ENCODE data around the gene LTBP2.

LTBP2 gene

DNA sequence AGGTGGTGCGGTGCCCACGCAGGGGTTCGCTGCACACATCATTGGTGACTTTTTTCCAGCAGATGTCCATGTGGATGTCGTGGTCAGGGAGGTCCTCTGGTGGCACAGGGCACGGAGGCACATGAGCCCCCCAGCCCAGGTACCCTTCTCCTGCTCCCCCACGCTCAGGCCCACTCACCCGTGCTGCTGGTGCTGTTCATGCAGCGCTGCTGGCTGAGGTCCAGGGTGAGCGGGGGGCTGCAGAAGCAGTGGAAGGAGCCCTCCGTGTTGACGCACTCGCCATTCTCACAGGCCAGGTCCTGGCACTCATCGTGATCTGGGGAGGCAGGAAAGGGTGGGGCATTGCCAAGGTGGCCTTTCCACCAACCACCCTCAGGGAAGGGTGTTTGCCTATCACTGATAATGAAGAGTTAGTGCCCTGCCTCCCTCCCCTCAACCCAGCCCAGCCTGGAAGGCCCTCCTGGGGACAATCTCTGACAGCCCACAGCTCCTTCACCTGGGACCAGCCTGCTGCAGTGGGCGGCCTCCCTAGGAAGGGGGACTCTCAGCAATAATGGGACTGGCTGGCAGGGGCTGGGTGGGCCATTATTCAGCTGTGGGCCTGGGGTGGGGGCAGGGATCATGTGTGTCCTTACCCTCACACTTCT lies 108.6 kb downstream of the LTBP2 start:
- DNase-seq = no peak

DNA sequence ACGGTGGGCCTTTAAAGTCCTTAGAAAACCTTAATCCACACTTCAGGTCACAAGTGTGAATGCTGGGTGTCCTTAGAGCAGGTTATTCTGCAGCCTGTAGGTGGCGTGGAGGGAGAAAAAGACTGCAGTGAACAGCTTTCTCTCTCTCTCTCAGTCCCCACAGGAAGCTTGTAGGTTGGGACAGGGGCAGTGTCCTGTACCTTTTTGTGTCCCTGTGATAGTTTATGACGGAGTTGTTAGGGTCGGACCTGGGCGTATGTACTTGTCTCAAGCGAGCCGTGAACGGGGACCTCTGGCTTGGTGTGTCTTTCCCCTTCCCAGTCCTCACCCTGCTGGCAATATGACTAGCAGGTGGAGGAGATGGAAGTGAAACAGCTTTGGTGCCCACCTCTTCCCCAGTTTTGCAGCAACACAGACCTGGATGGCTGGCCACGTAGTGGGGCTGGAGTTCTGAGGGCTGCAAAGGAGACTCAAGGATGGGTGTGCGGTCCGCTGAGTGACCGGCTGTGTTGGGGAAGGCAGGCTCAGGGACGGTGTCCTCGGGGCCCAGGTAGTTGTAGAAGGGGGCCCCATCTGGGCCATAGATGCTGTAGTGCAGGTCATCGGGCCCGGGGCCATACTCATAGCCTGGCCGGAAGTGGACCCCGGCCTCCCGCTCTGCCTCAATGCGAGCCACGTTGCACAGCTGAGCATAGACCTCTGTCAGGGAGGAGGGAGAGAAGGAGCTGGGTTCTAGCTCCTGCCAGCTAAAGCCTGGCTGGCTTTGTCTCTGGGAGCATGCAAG lies 109.6 kb downstream of the LTBP2 start:
- no peak for DNase-seq

- no peak for DNase-seq
Measured at GRCh38 chr14:74501691-74502090, 110.3 kb downstream of the LTBP2 start.

DNA sequence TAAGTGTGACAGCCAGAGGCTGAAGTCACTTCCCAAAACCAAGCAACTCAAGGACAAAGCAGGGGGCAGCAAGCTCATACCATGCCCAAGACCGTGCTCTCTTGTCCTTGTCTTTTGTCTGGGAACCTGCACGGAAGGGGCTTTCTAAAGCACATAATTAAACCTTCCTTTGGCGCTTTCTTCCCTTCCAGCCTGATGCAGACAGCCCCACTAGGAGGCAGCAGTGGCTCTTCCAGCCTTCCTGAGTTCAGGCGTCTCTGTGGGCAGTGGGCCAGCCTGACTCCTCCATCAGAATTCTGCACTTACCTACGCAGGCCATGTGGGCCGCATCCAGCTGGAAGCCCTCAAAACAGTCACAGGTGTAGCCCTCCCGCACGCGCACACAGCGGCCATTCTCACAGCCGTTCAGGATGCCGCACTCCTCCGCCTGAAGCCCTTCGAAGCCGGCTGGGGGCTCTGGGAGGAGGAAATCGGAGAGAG lies 110.9 kb downstream of the LTBP2 start:
- DNase-seq = no peak

- DNase-seq = no peak
Measured at GRCh38 chr14:74500417-74501134, 111.5 kb downstream of the LTBP2 start.

DNA sequence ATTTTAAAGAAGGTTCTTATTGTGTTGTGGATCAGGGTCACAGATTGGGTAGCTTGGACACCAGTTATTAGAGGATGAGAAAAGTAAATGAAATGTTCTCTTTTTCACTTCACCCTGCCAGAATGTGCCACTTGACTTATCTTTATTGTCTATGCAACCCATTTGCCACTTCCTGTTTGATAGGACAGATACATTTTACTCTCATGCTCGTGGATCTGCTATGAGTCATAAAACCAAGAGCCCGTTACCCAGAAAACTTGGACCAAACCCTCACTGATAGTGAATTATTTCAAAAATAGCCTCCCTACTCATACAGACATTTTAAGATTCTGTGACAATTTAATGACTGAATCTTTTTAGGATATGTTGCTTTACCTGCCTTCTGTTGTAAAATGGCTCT lies 116.7 kb downstream of the LTBP2 start:
- no peak for DNase-seq

DNA sequence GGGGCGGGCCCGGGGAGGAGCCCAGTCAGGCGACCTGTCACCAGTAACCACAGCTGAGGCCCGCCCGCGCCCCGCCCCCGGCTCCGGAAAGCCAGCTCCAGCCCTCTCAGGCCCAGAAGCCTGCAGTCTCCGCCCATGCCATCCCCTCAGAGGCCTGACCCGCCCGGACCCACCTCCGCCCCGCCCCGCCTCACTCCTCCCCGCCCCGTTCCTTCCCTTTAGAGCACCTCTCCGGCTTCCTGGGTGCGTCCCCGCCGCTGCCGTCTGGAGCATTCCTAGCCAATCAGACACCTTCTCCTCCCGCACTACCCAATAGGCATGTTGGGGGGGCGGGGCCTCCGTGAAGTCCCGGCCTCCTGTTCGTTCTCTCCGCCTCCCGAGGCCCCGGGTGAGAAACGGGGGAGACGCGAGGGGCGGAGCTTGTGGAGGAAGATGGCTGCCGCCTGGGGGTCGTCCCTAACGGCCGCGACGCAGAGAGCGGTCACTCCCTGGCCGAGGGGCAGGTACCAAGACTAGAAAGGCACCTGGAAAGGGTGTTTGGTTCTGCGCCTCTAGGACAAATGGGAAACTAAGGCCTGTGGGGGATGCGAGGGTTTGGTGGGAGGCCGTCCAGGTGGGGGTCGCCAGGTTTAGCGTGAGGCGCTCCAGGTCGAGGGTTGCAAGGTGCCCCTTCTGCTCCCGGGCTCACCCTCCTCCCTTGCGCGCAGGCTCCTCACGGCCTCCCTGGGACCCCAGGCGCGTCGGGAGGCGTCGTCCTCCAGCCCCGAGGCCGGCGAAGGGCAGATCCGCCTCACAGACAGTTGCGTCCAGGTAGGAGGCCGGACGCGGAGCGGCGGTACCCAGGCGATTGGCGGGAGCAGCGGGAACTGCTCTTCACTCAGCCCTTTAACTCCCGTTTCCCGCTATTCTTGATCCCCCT lies 118.4 kb downstream of the LTBP2 start, which contains the start of gene ISCA2:
Gene ISCA2, plus strand, starts transcription at position 423 of the 919 bp plus-strand sequence. Its CDS starts 10 bp downstream, at position 433.
- peak; percentile 100 for DNase-seq

DNA sequence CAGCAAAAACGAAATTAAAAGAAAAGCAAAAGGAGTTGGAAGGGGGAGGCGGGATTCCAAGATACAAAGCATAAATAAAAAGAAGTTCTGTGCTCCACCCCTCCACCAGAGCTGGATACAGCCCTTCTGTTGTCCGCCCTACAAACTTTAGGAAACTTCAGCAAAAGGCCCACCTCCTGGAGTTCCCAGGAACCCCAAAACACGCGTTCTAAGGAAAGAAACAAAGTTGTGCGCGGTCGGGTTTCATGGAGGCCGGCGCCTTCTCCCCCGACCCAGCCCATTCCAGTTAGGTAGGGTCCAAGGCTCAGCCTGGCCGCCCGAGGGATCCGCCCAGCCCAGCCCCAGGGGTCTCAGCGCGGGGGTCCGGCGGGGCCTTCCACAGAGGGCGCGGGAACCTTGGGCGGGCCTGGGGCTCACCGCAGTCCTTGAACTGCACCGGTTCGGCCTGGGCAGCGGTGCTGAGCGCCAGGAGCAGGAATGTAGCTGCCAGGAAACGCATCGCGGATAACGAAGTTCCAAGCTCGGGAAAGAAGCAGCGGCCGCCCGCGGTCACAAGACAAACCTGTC lies 119.2 kb downstream of the LTBP2 start, which contains the start of gene NPC2:
Gene NPC2, minus strand, starts transcription at position 530 of the 567 bp plus-strand sequence. Its CDS starts 31 bp downstream, at position 499.
- DNase-seq = no peak

GRCh38 chr14:74491956-74492775 lies 119.9 kb downstream of the LTBP2 start:
- DNase-seq = no peak

DNA sequence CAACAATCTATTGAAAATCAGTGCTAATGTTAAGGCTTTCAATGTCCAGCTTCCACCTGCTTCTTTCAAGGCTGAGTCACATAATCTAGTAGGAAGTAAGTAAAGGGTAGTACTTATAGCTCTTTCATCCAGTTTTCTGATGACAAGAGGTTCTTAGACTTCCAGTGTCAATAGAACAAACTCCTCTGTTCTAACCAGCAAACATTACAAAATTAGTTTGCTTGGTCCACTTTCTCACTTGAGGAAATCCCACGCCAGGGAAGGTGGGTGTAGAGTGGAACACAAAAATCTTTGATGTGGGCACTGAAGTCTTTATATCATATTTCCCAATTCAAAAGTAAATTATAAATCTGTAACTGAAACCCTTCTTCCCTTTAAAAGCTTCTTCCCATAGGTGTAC lies 121.6 kb downstream of the LTBP2 start:
- DNase-seq = no peak

DNA sequence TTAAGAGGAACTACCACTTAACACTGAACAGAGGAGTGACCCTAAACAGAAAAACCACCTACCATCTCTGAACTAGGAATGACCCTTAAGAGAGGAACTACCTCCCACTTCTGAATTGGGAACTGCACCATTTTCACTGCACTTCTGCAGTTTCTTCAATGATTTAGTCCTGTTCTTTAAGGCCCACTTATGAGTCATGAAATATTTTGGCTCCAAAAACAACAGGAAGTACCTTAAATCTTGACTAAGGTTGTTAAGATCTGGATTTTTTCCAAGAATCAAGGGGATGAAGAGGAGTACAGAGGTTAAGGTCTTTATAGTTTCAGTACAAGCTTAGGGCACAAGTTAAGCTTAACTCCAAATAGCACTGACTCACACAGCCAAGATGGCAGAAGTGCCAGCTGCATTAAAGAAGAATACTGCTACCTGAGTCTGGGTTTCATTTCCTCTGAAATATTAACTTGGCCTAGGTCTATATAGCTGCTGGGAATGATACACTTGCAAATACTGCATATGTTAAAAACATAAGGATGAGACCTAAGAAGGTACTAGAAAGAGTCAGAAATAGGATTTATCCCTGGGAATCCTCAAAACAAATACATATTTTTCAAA lies 123.1 kb downstream of the LTBP2 start:
- no peak for DNase-seq

- no peak for DNase-seq
Measured at GRCh38 chr14:74486164-74486563, 125.9 kb downstream of the LTBP2 start.

DNA sequence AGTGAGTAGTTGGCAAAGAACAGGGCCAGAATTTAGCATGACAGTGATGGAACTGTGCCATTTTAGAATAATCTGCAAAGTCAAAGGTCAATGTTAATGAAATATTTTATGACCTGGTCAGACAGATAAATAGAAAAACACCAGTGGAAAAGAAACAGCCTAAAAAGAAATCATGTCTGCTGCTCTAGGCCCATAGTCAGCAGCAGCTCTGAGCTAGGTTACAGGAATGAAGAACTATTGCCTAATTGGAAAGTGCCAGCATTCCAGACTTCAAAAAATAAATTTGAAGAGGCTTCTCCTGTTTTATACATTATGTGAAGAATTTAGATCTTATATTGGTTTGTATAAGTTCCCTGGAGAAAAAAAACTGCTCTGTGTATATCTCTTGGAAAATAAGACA lies 128.7 kb downstream of the LTBP2 start:
- no peak for DNase-seq

GRCh38 chr14:74482571-74482970 lies 129.5 kb downstream of the LTBP2 start:
- no peak for DNase-seq

DNA sequence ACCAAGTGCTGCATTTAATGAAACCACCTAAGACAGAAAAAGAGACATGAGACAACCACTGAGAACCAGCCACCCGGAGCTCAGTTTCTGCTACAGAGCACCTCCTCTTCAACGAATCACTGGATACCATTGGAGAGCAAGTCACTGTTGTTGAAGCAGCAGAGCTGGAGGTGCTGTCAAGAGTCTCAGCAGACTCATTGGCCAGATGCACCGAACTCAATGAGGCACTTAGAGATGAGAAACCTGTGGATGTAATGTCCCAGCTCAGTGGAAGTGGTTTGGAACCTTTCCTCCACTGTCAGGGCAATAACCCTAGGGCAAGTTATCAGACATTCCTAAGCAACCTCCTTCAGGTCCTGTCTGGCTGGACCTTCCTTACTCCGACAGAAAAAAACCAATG lies 132.0 kb downstream of the LTBP2 start:
- DNase-seq = no peak

DNA sequence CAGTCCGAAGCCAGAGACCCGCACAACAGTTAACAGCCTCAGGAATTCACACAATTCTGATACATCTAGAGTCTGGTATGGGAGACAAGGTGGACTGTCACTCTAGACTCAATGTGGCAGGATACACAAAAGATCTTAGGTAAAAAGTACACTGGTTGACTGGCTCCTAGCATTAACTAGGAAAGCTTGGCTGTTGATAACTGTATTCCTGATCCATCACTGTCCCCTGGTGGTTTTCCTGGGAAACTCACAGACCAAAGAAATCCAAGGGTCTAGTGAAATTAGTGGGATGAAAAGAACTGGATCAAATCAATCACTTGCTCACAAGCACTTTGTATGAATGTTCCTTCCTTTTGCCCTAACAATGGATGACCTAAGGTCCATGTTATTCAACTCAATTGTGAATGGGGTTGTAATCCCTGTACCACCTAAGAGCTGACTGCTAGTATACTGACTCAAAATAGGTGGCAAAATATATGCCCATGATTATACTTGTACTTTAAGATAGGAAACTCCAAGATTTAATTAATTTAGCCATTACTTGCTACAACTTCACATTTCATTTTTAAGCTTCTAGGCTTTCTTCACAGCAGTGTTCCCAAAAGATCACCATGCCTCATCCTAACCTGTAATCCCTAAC lies 132.9 kb downstream of the LTBP2 start:
- no peak for DNase-seq

GRCh38 chr14:74476607-74477006 lies 135.4 kb downstream of the LTBP2 start:
- DNase-seq = no peak

GRCh38 chr14:74476107-74476506 lies 135.9 kb downstream of the LTBP2 start:
- DNase-seq = no peak

DNA sequence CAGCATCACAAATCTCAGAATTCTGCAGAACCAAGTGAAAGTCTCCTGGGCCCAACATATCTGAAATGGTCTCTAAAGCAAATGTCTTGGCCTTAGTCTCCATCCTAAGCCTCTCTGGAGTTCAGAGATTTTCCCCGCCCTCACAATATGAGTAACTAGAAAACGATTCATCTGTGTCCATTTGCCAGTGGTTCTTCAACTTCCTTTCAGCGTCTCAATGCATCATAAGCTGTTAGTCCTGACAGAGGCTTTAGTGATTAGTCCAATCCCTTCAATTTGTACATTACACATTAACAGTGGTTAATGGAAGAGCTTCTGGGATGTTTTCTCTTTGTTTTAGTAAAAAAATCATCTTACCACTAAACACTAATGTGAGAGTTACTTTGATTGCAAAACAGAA lies 136.4 kb downstream of the LTBP2 start:
- DNase-seq = no peak

DNA sequence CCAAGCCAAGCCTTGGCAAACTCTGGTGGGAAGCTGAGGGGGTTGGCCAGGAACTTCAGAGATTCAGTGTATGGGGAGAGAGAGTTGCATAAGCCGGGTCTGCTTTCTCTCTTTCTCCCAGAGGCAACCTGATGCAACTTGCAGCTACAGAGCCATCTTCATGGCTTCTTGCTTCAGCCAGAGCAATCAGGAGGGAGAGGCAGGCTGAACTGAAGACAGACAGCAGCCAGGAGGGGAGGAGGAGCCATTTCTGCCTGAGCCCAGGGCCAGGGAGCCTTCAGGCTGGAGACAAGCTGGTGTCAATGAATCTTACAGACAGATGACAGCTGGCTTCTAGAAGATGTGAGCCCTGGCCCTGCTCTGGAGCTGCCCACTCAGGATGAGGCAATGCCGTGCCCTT lies 137.7 kb downstream of the LTBP2 start:
- no peak for DNase-seq

Measured in effector CD4-positive, alpha-beta T cell (primary cell).